Nephron progenitor cell (in vitro differentiated cells): ENCODE results near the gene SIRT7.
A peak's percentile ranks its signal among the peaks of the same experiment; 100 is the strongest.

Experiments
- DNase-seq: peaks from one replicate; pipeline ENCODE4 v3.0.0; 2021
- H3K27ac Mint-ChIP-seq: 2 replicates; pipeline ENCODE4 v1.8.0; 2021; ENCODE audit warnings: mild to moderate bottlenecking, moderate library complexity, mixed read lengths
- H3K27me3 Mint-ChIP-seq: 2 replicates; pipeline ENCODE4 v1.8.0; 2021; ENCODE audit warnings: mild to moderate bottlenecking, low read depth, mixed read lengths; ENCODE audit not compliant: poor library complexity
- H3K36me3 Mint-ChIP-seq: 2 replicates; pipeline ENCODE4 v1.8.0; 2021; ENCODE audit warnings: low read depth, mixed read lengths
- H3K4me1 Mint-ChIP-seq: 2 replicates; pipeline ENCODE4 v1.8.0; 2021; ENCODE audit warnings: mixed read lengths
- H3K4me3 Mint-ChIP-seq: 2 replicates; pipeline ENCODE4 v1.8.0; 2021; ENCODE audit warnings: mild to moderate bottlenecking, moderate library complexity, mixed read lengths
- H3K9me3 Mint-ChIP-seq: 2 replicates; pipeline ENCODE4 v1.8.0; 2021; ENCODE audit warnings: mild to moderate bottlenecking, moderate library complexity, mixed read lengths
- TF ChIP-seq, protein P1 (sequence below): fragments of 200-600 bp; sonication (generic); IDR thresholded peaks from 2 replicates; pipeline ENCODE4 v1.5.0; 2021; ENCODE audit warnings: antibody characterized with exemption

SIRT7 gene, protein sequence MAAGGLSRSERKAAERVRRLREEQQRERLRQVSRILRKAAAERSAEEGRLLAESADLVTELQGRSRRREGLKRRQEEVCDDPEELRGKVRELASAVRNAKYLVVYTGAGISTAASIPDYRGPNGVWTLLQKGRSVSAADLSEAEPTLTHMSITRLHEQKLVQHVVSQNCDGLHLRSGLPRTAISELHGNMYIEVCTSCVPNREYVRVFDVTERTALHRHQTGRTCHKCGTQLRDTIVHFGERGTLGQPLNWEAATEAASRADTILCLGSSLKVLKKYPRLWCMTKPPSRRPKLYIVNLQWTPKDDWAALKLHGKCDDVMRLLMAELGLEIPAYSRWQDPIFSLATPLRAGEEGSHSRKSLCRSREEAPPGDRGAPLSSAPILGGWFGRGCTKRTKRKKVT

DNA sequence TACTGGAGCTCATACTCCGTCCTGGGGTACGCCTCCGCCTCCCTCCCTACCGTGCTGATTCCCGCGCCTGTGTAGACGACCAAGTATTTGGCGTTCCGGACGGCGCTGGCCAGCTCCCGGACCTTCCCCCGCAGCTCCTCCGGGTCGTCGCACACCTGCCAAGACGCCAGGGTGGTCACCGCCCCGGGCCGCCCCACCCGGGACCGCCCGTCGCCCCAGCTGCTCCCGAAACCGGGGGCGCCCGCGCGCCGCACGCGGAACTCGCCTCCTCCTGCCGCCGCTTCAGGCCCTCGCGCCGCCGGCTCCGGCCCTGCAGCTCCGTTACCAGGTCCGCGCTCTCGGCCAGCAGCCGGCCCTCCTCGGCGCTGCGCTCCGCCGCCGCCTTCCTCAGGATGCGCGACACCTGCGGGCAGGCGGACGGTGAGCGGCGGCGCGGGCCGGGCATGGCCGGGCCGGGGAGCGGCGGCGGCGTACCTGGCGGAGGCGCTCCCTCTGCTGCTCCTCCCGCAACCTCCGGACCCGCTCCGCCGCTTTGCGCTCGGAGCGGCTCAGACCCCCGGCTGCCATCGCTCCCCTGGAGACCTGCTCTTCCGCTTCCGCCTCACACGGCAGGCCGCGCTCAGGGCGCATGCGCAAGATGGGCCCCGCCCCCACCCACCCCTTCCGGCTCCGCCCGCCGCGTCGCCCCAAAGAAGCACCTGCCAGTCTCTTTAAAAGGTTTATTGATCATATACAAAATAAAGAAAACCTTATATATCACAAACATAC lies at the start of gene SIRT7:
SIRT7 (minus strand) TSS at position 612 of the 768 bp plus-strand sequence; CDS start at position 567, 45 bp downstream.
- Mint-ChIP-seq H3K36me3 (peaks cover 20% of the 10 kb centered on the region), H3K4me3 (peak within 1 kb of the TSS; percentile 84), H3K27ac (peak within 1 kb of the TSS; percentile 64), H3K9me3 (no peaks in the 10 kb centered on the region), H3K4me1 (peaks cover 32% of the 10 kb centered on the region), H3K27me3 (peaks cover 4% of the 10 kb centered on the region)
- TF ChIP-seq, protein P1, sequence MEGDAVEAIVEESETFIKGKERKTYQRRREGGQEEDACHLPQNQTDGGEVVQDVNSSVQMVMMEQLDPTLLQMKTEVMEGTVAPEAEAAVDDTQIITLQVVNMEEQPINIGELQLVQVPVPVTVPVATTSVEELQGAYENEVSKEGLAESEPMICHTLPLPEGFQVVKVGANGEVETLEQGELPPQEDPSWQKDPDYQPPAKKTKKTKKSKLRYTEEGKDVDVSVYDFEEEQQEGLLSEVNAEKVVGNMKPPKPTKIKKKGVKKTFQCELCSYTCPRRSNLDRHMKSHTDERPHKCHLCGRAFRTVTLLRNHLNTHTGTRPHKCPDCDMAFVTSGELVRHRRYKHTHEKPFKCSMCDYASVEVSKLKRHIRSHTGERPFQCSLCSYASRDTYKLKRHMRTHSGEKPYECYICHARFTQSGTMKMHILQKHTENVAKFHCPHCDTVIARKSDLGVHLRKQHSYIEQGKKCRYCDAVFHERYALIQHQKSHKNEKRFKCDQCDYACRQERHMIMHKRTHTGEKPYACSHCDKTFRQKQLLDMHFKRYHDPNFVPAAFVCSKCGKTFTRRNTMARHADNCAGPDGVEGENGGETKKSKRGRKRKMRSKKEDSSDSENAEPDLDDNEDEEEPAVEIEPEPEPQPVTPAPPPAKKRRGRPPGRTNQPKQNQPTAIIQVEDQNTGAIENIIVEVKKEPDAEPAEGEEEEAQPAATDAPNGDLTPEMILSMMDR: no peak
- DNase-seq: peak; percentile 85

DNA sequence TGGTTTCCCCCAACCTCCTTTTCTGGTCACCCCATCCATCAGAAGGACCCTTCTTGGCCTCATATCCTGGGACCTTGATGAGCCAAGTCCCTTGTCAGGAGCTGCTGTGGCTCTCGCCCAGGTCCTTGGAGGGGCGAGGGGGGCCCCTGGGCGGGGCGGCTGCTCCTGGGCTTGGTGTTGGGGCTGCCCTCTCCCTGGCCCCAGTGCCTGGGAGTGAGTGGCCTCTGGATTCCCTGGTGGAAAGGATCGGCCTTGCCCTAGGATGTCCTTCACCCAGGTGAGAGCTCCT lies 49.2 kb upstream of the SIRT7 start:
- Mint-ChIP-seq H3K27me3 (peaks cover 31% of the 10 kb centered on the region), H3K27ac (no peak overlapping the region), H3K4me1 (peaks cover 48% of the 10 kb centered on the region), H3K36me3 (peaks cover 2% of the 10 kb centered on the region), H3K4me3 (no peak overlapping the region), H3K9me3 (peaks cover 5% of the 10 kb centered on the region)
- TF ChIP-seq, protein P1: no peak
- DNase-seq: no peak

DNA sequence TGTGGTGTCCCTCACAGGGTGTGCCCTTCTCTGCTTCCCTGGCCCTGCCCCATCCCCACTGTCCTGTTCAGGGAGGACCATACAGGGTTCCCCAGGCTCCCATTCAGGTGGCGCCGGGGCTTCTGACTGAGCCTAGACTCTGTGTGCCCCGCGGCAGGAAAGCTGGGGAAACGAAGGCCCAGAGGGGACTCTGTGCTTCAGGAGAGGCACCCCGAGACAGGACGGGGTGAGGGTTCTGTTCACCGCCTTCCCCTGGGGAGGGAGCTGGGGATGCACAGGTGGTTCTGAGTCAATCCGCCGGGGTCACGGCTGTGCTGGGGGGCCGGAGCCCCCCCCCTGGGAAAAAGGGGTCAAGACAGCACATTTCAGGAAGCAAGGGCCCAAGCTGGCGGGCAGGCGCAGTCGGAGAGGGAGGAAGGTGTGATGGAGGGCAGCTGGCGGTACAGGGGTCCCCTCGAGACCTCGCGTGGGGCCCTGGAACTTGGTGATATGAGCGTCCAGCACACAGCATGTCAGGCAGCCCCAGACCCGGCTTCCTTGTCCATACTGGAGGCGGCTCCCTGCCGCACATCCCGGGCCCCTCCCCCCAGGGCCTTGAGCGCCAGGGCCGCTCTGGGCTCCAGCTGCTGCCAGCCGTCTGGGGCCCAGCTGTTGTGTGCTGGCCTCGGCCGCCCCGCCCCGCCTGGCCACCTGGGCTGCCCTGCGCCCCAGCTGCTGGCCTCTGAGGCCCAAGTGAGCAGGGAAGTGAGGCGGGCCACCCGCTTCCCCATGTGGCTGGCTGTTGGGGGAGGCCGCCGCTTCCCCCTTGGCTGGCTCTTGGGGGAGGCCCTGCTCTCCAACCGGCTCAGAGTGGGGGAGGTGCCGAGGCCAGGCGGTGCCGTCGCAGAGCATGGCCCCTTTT lies 48.6 kb upstream of the SIRT7 start:
- peak; percentile 69 for DNase-seq
- Mint-ChIP-seq H3K4me3 (no peak overlapping the region), H3K9me3 (peaks cover 2% of the 10 kb centered on the region), H3K27me3 (peaks cover 33% of the 10 kb centered on the region), H3K36me3 (no peaks in the 10 kb centered on the region), H3K27ac (no peak overlapping the region), H3K4me1 (peaks cover 50% of the 10 kb centered on the region)
- TF ChIP-seq, protein P1: no peak

DNA sequence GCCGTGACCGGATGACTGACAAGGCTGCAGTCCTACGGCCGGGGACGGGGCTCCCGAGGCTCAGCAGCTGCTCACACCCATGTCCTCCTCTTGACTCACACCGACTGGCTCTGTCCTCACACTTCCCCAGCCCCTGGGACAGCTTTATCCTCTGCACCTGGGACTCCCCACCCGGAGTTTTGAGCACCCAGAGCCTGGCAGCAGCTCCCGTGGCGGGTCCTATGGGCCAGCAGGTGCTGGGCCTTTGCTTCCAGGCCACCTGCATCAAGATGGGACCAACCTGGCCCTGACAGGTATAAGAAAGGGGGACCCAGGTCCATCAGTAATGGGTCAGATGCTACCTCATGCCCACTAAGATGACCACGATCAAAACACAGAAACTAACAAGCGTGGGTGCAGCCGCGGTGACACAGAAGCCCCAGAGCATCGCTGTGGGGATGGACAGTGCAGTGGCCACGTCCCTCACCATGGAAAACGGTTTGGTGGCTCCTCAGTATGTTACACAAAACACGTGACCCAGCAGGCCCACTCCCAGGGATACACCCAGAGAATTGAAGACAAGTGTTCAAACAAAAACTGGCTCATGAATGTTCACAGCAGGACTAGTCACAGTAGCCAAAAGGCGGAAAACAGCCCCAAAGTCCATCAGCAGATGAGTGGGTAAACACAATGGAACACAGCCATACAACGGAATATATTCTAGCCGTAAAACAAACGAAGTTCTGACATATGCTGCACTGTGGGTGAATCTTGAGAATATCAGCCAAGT lies 46.3 kb upstream of the SIRT7 start:
- Mint-ChIP-seq H3K4me1 (peaks cover 44% of the 10 kb centered on the region), H3K27me3 (peaks cover 25% of the 10 kb centered on the region), H3K4me3 (no peak overlapping the region), H3K36me3 (no peaks in the 10 kb centered on the region), H3K9me3 (no peaks in the 10 kb centered on the region), H3K27ac (no peak overlapping the region)
- no peak for DNase-seq
- TF ChIP-seq, protein P1: no peak
